Ramos (cell line): ENCODE data around the gene PIK3C3.
"Not testable (repeated sequence)": the region's sequence is repeated elsewhere in the genome, so short reads cannot be mapped to it uniquely, and the experiment has no call there.

ENCODE experiments used
- in situ Hi-C: fragments of 300-500 bp; cut with MboI; formaldehyde crosslinking; loops from one replicate; pipeline ENCODE4 v1.14.3; 2022; ENCODE audit warnings: low sequenced_read_pairs; ENCODE audit not compliant: unreplicated experiment

The PIK3C3 gene

GRCh38 chr18:42009457-42009856 lies 54.4 kb downstream of the PIK3C3 start:
- in situ Hi-C loops, result not testable (repeated sequence)

GRCh38 chr18:42011053-42011452 lies 56.0 kb downstream of the PIK3C3 start:
- in situ Hi-C loops, result no loop called here

GRCh38 chr18:42018831-42019230 lies 63.8 kb downstream of the PIK3C3 start:
- in situ Hi-C loops, result no loop called here

- in situ Hi-C loops, result no loop called here
Measured at GRCh38 chr18:42024131-42024530, 69.1 kb downstream of the PIK3C3 start.

- in situ Hi-C loops, result no loop called here
Measured at GRCh38 chr18:42025491-42025890, 70.5 kb downstream of the PIK3C3 start.

GRCh38 chr18:42025974-42026625 lies 71.1 kb downstream of the PIK3C3 start:
- in situ Hi-C loops, result no loop called here

- in situ Hi-C loops, result no loop called here
Measured at GRCh38 chr18:42028247-42028832, 73.3 kb downstream of the PIK3C3 start.

GRCh38 chr18:42029092-42029491 lies 74.1 kb downstream of the PIK3C3 start:
- in situ Hi-C loops, result no loop called here

GRCh38 chr18:42030586-42031182 lies 75.7 kb downstream of the PIK3C3 start:
- in situ Hi-C loops, result no loop called here

- in situ Hi-C loops, result no loop called here
Measured at GRCh38 chr18:42032447-42032846, 77.4 kb downstream of the PIK3C3 start.

GRCh38 chr18:42033137-42033810 lies 78.2 kb downstream of the PIK3C3 start:
- in situ Hi-C loops, result no loop called here

- in situ Hi-C loops, result no loop called here
Measured at GRCh38 chr18:42038936-42039335, 83.9 kb downstream of the PIK3C3 start.

- in situ Hi-C loops, result no loop called here
Measured at GRCh38 chr18:42039396-42039795, 84.4 kb downstream of the PIK3C3 start.

- in situ Hi-C loops, result no loop called here
Measured at GRCh38 chr18:42041793-42042192, 86.8 kb downstream of the PIK3C3 start.

- in situ Hi-C loops, result no loop called here
Measured at GRCh38 chr18:42045346-42045745, 90.3 kb downstream of the PIK3C3 start.

- in situ Hi-C loops, result no loop called here
Measured at GRCh38 chr18:42047721-42048120, 92.7 kb downstream of the PIK3C3 start.

- in situ Hi-C loops, result no loop called here
Measured at GRCh38 chr18:42048158-42048557, 93.1 kb downstream of the PIK3C3 start.

GRCh38 chr18:42049536-42049935 lies 94.5 kb downstream of the PIK3C3 start:
- in situ Hi-C loops, result not testable (repeated sequence)

GRCh38 chr18:42051411-42051810 lies 96.4 kb downstream of the PIK3C3 start:
- in situ Hi-C loops, result no loop called here

- in situ Hi-C loops, result no loop called here
Measured at GRCh38 chr18:42052122-42052708, 97.2 kb downstream of the PIK3C3 start.
